Measurements from ENCODE around the gene PRICKLE2.

DNA sequence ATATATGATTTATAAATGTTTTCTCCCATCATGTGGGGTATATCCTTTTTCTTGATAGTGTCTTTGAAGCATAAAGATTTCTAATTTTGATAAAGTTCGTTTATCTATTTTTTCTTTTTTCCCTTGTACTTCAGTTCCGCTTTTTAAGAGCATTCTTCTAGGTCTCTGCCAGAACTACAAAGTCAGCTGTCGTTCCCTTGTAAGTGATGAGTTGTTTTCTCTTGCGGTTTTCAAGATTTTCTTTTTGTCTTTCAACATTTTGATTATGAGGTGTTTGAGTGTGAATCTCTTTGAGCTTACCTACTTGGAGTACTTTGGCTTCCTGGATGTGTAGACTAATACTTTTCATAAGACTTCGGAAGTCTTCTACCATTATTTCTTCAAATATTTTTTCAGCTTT lies 9.3 kb upstream of the PRICKLE2 start:
- TF ChIP-seq, protein P1, sequence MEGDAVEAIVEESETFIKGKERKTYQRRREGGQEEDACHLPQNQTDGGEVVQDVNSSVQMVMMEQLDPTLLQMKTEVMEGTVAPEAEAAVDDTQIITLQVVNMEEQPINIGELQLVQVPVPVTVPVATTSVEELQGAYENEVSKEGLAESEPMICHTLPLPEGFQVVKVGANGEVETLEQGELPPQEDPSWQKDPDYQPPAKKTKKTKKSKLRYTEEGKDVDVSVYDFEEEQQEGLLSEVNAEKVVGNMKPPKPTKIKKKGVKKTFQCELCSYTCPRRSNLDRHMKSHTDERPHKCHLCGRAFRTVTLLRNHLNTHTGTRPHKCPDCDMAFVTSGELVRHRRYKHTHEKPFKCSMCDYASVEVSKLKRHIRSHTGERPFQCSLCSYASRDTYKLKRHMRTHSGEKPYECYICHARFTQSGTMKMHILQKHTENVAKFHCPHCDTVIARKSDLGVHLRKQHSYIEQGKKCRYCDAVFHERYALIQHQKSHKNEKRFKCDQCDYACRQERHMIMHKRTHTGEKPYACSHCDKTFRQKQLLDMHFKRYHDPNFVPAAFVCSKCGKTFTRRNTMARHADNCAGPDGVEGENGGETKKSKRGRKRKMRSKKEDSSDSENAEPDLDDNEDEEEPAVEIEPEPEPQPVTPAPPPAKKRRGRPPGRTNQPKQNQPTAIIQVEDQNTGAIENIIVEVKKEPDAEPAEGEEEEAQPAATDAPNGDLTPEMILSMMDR (IDR thresholded peaks at IDR 0.05 in 2 of 3, conservative IDR thresholded peaks at IDR 0.05 in 1 of 3; ENCODE audit: control insufficient read depth in 2 of 3, extremely low read depth in 1 of 3, insufficient read depth in 1 of 3, low read depth in 3 of 3, low read length in 3 of 3) = no peak
- TF ChIP-seq, protein P2, sequence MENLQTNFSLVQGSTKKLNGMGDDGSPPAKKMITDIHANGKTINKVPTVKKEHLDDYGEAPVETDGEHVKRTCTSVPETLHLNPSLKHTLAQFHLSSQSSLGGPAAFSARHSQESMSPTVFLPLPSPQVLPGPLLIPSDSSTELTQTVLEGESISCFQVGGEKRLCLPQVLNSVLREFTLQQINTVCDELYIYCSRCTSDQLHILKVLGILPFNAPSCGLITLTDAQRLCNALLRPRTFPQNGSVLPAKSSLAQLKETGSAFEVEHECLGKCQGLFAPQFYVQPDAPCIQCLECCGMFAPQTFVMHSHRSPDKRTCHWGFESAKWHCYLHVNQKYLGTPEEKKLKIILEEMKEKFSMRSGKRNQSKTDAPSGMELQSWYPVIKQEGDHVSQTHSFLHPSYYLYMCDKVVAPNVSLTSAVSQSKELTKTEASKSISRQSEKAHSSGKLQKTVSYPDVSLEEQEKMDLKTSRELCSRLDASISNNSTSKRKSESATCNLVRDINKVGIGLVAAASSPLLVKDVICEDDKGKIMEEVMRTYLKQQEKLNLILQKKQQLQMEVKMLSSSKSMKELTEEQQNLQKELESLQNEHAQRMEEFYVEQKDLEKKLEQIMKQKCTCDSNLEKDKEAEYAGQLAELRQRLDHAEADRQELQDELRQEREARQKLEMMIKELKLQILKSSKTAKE (IDR thresholded peaks at IDR 0.05; ENCODE audit: low read depth, poor library complexity, severe bottlenecking) = no peak
- TF ChIP-seq KAT2A (conservative IDR thresholded peaks at IDR 0.05; ENCODE audit: control insufficient read depth, low read depth, low read length) = no peak
- no peak for TF ChIP-seq STAT3 (IDR thresholded peaks at IDR 0.05; ENCODE audit: low read depth, low read length)
- TF ChIP-seq MXI1 (IDR thresholded peaks at IDR 0.05; ENCODE audit: low read depth, low read length) = no peak
- TF ChIP-seq SRF (IDR thresholded peaks at IDR 0.05; ENCODE audit: low read depth in 2 of 2, low read length in 2 of 2) = no peak
- TF ChIP-seq, protein P3, sequence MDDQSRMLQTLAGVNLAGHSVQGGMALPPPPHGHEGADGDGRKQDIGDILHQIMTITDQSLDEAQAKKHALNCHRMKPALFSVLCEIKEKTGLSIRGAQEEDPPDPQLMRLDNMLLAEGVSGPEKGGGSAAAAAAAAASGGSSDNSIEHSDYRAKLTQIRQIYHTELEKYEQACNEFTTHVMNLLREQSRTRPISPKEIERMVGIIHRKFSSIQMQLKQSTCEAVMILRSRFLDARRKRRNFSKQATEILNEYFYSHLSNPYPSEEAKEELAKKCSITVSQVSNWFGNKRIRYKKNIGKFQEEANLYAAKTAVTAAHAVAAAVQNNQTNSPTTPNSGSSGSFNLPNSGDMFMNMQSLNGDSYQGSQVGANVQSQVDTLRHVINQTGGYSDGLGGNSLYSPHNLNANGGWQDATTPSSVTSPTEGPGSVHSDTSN (IDR thresholded peaks at IDR 0.05; ENCODE audit: insufficient replicate concordance, low read depth, low read length) = no peak
- no peak for TF ChIP-seq NR2C2 (IDR thresholded peaks at IDR 0.05; ENCODE audit: borderline replicate concordance, control insufficient read depth, insufficient read length, low read depth)
- TF ChIP-seq BRCA1 (IDR thresholded peaks at IDR 0.05; ENCODE audit: low read depth, low read length) = no peak

Measured in GM12878 (cell line).